Measurements from ENCODE around the gene STIP1.

- TF ChIP-seq CTCF (IDR thresholded peaks at IDR 0.05): peak; percentile 29 to 63 (median 50)
- TF ChIP-seq POLR2A (IDR thresholded peaks at IDR 0.05): no peak
These were observed 39.7 kb upstream of the STIP1 start for GRCh38 chr11:64146036-64146955.
